ENCODE measurements around the gene ZNF175.

DNA sequence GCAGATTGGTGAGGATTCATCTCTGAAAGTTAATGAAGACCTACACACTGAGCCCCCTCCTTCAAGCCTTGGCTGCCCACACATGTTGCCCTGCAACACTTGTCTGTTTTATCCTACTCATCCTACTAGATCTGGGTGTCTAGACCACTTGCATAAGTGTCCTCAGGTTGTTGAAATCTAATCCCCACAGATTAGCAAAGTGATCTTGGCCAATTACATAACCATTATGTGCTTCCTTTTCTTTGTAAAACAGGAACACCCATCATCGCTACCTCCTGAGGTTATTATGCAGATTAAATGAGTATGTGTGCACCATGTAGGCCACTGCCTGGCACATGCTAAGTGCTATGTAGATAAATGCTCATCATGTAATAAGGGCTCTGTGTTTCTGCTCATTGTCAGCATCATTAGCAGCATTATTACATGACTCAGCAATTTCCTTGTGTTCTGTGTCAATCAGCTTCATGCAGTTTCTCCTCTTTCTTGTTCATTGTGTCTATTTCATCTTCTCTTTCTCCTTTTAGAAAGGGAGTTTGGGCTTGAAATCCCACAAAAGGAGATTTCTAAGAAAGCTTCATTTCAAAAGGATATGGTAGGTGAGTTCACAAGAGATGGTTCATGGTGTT lies 15.1 kb downstream of the ZNF175 start:
- no peak for TF ChIP-seq POLR2A (IDR thresholded peaks at IDR 0.05; ENCODE audit: borderline replicate concordance, extremely low read depth, insufficient read depth, insufficient read length)
- TF ChIP-seq CTCF (IDR thresholded peaks at IDR 0.05 in 2 of 3, conservative IDR thresholded peaks at IDR 0.05 in 1 of 3; ENCODE audit: borderline replicate concordance in 1 of 3, insufficient read depth in 1 of 3, low read depth in 2 of 3, low read length in 2 of 3), result no peak
- no peak for TF ChIP-seq EZH2 (IDR thresholded peaks at IDR 0.05)
- no peak for TF ChIP-seq TCF7L2 (IDR thresholded peaks at IDR 0.05; ENCODE audit: borderline replicate concordance, extremely low read depth, insufficient read depth, insufficient read length)
- no peak for TF ChIP-seq ZFX (IDR thresholded peaks at IDR 0.05)
- no peak for TF ChIP-seq RAD21 (IDR thresholded peaks at IDR 0.05; ENCODE audit: low read depth)
- no peak for TF ChIP-seq CEBPB (IDR thresholded peaks at IDR 0.05; ENCODE audit: low read depth)

All from HCT116 (cell line).